ENCODE measurements around the gene RNF214.

The RNF214 gene

DNA sequence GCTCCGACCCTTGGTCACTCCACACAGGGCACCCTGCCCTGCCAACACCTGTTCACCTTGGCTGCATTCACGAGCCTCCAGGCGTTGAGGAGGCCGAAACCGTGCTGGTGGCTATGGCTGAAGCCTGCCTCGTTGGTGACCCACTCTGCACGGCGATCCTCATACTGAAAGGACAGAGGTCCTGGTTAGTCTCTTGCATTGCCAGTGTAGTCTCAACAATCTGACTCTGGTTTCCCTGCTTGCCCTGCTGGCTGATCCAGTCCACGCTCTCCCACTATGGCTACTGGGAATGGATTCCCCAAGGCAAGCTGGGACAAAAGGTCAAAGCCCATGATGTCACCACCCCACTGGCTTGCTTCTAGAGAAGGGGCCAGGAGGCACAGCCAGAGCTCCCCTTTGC, 13.5 kb upstream of the RNF214 start:
- H3K4me3 Mint-ChIP-seq, result no peak overlapping the region
- H3K27ac Mint-ChIP-seq, result peak overlapping the region; percentile 74
- ATAC-seq, result no peak
- no peaks in the 10 kb centered on the region for H3K9me3 Mint-ChIP-seq
- H3K36me3 Mint-ChIP-seq, result peaks cover 75% of the 10 kb centered on the region
- no peaks in the 10 kb centered on the region for H3K27me3 Mint-ChIP-seq
- peaks cover 7% of the 10 kb centered on the region for H3K4me1 Mint-ChIP-seq

DNA sequence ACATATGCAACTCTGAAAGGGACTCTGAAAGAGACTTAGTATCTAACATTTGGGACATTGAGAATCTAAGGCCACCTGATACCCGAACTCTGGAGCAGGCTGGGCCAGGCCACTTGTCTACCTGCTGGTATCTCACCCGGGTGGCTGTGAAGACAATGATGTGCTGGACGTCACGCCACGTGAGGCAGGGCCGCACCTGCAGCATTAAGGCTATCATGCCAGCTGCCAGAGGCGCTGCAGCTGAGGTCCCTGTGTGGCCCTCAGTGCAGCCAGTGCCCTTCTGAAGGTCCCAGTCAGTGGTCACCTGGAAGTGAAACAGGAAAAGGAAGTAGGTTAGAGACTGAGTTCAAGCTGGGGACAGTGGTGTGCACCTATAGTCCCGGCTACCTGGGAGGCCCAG, 13.0 kb upstream of the RNF214 start:
- peak overlapping the region; percentile 74 for H3K27ac Mint-ChIP-seq
- H3K4me3 Mint-ChIP-seq, result no peak overlapping the region
- ATAC-seq, result no peak
- peaks cover 75% of the 10 kb centered on the region for H3K36me3 Mint-ChIP-seq
- no peaks in the 10 kb centered on the region for H3K9me3 Mint-ChIP-seq
- H3K27me3 Mint-ChIP-seq, result no peaks in the 10 kb centered on the region
- H3K4me1 Mint-ChIP-seq, result peaks cover 7% of the 10 kb centered on the region

DNA sequence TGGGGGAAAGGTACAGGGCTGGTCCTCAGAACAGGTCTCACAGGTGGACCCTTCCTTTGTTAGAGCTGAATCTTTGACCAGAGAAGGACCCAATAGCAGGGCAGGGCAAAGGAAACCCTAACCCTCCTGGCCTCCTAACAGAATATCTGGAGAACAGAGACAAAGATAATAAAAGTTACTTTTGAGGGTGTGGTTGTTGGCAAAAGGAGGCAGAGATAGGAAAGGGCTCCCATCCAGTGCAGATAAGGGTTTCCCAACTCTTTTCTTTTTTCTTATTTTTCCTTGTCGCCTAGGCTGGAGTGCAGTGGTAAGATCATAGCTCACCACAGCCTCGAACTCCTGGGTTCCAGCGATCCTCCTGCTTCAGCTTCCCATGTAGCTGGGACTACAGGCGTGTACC, 12.5 kb upstream of the RNF214 start:
- Mint-ChIP-seq H3K4me3 (no peak overlapping the region), H3K27ac (no peak overlapping the region), H3K9me3 (no peaks in the 10 kb centered on the region), H3K36me3 (peaks cover 75% of the 10 kb centered on the region), H3K27me3 (no peaks in the 10 kb centered on the region), H3K4me1 (peaks cover 7% of the 10 kb centered on the region)
- ATAC-seq, result no peak

DNA sequence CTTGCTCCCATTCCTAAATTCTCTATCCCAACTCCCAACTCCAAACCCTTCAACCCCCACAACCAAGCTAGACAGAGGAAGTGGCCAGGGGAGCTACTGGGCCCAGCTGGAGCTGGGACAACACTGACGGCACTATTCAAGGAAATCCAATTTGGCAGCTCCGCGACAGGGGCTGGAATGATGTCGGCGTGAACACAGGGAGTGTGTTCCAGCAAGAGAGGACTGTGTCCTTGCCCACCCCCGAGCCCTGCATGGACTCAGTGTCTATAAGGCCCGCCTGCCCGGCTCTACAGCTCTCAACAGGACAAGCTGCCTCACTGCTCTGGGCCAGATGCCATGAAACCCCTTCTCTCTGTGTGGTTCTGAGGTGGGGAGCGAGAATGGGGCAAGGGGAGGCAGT, 11.9 kb upstream of the RNF214 start:
- no peak overlapping the region for H3K4me3 Mint-ChIP-seq
- H3K36me3 Mint-ChIP-seq, result peaks cover 81% of the 10 kb centered on the region
- no peaks in the 10 kb centered on the region for H3K27me3 Mint-ChIP-seq
- no peak for ATAC-seq
- H3K4me1 Mint-ChIP-seq, result peaks cover 7% of the 10 kb centered on the region
- H3K9me3 Mint-ChIP-seq, result no peaks in the 10 kb centered on the region
- no peak overlapping the region for H3K27ac Mint-ChIP-seq

DNA sequence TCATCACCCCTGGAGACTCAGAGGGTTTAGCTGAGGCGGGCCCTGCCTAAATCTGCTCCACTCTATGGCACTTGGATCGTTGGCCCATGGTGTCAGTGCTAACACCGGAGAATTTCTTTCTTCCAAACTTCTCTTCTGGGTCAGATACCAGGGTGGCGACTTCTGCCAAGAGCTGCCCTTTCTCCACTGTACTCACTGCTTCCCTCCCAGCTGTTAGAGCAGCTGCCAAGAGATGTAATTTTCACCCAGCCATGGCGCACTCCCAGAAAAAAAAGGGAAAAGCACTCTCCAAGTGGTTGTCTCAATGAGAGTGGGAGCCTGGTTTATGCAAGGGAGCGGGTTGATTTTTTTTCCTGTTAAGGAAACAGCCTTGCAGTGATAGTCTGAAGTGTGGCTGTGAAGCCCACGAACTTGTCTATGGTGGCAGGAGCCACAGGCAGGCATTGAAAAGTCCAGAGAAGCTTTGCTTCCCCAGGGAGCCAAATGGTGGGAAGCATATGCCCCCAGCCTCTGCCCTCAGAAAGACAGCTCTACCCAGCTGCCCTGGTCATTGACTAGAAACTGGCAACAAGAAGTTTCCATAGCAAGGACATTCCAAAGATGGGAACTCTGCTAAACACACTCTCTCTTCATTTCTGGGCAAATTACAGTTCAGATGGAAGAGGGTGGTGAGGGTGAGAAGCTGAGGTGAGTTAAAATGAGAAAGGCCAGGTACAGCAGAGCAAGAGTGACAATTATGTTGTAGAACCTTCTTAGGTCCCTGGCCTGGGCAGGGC, 11.3 kb upstream of the RNF214 start:
- Mint-ChIP-seq H3K4me1 (peaks cover 7% of the 10 kb centered on the region), H3K4me3 (no peak overlapping the region), H3K27me3 (no peaks in the 10 kb centered on the region), H3K9me3 (no peaks in the 10 kb centered on the region), H3K27ac (no peak overlapping the region), H3K36me3 (peaks cover 86% of the 10 kb centered on the region)
- no peak for ATAC-seq

- ATAC-seq, result no peak
- H3K36me3 Mint-ChIP-seq, result peaks cover 88% of the 10 kb centered on the region
- no peaks in the 10 kb centered on the region for H3K27me3 Mint-ChIP-seq
- H3K4me1 Mint-ChIP-seq, result peaks cover 14% of the 10 kb centered on the region
- no peak overlapping the region for H3K27ac Mint-ChIP-seq
- H3K9me3 Mint-ChIP-seq, result no peaks in the 10 kb centered on the region
- H3K4me3 Mint-ChIP-seq, result no peak overlapping the region
Observed at GRCh38 chr11:117221775-117222517, 10.5 kb upstream of the RNF214 start.

DNA sequence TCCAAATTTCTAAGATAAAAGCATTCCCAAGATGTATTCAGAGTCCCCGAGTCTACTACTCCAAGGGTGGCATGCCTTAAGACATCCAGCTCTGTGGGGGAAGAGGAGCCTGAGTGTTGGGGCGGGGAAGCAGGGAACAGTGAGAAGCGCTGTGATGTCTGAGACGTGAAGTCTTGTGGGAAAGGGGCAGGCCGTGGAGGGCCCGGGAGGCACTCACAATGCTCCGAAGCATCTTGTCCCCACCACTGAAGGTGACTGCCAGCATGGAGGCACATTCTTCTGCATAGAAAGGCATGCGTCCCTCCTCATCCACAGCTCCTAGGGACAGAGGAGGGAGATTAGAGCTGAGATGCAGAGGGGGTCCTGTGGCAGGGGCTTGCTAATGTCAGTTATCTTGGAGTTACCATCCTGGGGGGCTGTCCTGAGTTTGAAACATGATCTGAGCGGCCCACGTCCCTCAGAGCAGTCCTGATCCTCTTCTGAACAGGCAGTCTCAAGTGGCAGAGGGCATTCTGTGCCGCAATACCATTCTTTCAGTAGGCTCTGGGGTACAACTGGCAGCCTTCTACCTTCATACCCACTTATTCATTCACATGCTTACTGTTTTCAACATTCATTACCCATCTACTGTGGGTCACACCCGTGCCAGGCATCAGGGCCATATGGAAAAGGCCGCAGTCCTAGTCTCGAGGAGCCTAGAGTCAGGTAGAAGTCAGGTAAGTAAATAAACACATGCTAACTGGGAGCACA, 9.3 kb upstream of the RNF214 start:
- Mint-ChIP-seq H3K4me3 (no peak overlapping the region), H3K4me1 (peaks cover 18% of the 10 kb centered on the region), H3K27me3 (no peaks in the 10 kb centered on the region), H3K36me3 (peaks cover 85% of the 10 kb centered on the region), H3K27ac (no peak overlapping the region), H3K9me3 (no peaks in the 10 kb centered on the region)
- no peak for ATAC-seq

GRCh38 chr11:117223741-117224689, 8.5 kb upstream of the RNF214 start:
- Mint-ChIP-seq H3K27me3 (no peaks in the 10 kb centered on the region), H3K4me1 (peaks cover 21% of the 10 kb centered on the region), H3K36me3 (peaks cover 85% of the 10 kb centered on the region), H3K4me3 (no peak overlapping the region), H3K9me3 (no peaks in the 10 kb centered on the region), H3K27ac (peak overlapping the region; percentile 27)
- ATAC-seq, result no peak

DNA sequence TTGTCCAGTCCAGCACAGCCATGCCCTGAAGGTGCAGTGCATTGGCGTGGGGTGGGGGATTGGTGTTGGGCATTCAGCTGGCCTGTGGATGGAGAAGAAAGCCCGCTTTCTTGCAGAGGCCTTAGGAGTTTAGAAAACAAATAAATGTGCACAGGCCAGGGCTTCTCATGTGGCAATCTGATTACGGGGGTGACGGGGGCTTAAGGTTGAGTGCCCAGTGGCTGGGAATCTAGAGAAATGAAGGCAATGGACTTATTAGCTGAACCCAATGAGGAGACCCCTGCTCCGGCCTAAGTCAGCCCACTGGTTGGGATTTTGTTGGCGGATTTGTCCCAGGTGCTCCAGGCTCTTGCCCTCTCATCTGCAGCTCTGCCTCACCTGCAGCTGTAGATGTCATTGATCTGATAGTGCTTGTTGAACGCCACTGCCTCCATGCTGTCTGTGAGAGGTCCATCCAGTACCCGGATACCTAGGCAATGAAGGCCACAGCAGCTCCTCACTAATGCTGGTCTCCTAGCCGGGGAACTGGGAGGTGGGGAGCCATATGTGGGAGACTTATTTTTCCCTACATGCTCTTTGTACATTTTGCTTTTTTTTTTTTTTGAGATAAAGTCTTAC, 6.8 kb upstream of the RNF214 start:
- ATAC-seq, result no peak
- Mint-ChIP-seq H3K36me3 (peaks cover 83% of the 10 kb centered on the region), H3K4me1 (peaks cover 32% of the 10 kb centered on the region), H3K27me3 (no peaks in the 10 kb centered on the region), H3K4me3 (no peak overlapping the region), H3K9me3 (no peaks in the 10 kb centered on the region), H3K27ac (peak overlapping the region; percentile 43)

GRCh38 chr11:117226388-117227385, 5.8 kb upstream of the RNF214 start:
- peaks cover 41% of the 10 kb centered on the region for H3K4me1 Mint-ChIP-seq
- peak overlapping the region; percentile 43 for H3K27ac Mint-ChIP-seq
- no peak overlapping the region for H3K4me3 Mint-ChIP-seq
- H3K27me3 Mint-ChIP-seq, result no peaks in the 10 kb centered on the region
- no peaks in the 10 kb centered on the region for H3K9me3 Mint-ChIP-seq
- ATAC-seq, result peak; percentile 72
- peaks cover 76% of the 10 kb centered on the region for H3K36me3 Mint-ChIP-seq

DNA sequence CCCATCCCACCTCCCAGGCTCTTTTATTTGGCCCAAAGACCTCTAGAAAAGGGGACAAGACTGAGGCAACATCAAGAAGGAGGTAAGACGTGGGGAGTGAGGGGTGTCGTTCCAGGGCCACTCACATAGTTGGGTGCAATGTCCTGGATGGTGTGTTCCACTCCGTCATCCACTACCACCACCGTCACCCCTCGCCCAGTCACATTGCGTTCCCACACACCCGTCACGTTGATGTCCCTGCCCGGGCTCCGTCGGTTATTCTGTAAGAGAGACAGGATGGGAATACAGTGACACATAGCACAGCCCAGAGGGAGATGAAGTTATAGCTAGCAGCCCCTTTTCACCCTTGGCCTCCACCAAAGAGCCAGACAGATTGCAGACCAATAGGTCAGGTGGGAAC, 4.4 kb upstream of the RNF214 start:
- H3K27me3 Mint-ChIP-seq, result no peaks in the 10 kb centered on the region
- H3K4me3 Mint-ChIP-seq, result peak overlapping the region; percentile 30
- H3K36me3 Mint-ChIP-seq, result peaks cover 67% of the 10 kb centered on the region
- peak overlapping the region; percentile 96 for H3K27ac Mint-ChIP-seq
- no peak for ATAC-seq
- H3K9me3 Mint-ChIP-seq, result no peaks in the 10 kb centered on the region
- peaks cover 43% of the 10 kb centered on the region for H3K4me1 Mint-ChIP-seq

GRCh38 chr11:117229411-117229810, 3.1 kb upstream of the RNF214 start:
- peak overlapping the region; percentile 94 for H3K4me3 Mint-ChIP-seq
- H3K27ac Mint-ChIP-seq, result peak overlapping the region; percentile 96
- peaks cover 56% of the 10 kb centered on the region for H3K36me3 Mint-ChIP-seq
- no peaks in the 10 kb centered on the region for H3K9me3 Mint-ChIP-seq
- no peaks in the 10 kb centered on the region for H3K27me3 Mint-ChIP-seq
- ATAC-seq, result no peak
- peaks cover 50% of the 10 kb centered on the region for H3K4me1 Mint-ChIP-seq

GRCh38 chr11:117229931-117230285, 2.6 kb upstream of the RNF214 start:
- H3K4me3 Mint-ChIP-seq, result peak overlapping the region; percentile 94
- H3K27ac Mint-ChIP-seq, result peak overlapping the region; percentile 96
- no peak for ATAC-seq
- H3K9me3 Mint-ChIP-seq, result no peaks in the 10 kb centered on the region
- peaks cover 51% of the 10 kb centered on the region for H3K36me3 Mint-ChIP-seq
- no peaks in the 10 kb centered on the region for H3K27me3 Mint-ChIP-seq
- H3K4me1 Mint-ChIP-seq, result peaks cover 50% of the 10 kb centered on the region
